Measurements from ENCODE around the gene MRRF.
"Not testable (repeated sequence)": the region's sequence is repeated elsewhere in the genome, so short reads cannot be mapped to it uniquely, and the experiment has no call there.

The MRRF gene

DNA sequence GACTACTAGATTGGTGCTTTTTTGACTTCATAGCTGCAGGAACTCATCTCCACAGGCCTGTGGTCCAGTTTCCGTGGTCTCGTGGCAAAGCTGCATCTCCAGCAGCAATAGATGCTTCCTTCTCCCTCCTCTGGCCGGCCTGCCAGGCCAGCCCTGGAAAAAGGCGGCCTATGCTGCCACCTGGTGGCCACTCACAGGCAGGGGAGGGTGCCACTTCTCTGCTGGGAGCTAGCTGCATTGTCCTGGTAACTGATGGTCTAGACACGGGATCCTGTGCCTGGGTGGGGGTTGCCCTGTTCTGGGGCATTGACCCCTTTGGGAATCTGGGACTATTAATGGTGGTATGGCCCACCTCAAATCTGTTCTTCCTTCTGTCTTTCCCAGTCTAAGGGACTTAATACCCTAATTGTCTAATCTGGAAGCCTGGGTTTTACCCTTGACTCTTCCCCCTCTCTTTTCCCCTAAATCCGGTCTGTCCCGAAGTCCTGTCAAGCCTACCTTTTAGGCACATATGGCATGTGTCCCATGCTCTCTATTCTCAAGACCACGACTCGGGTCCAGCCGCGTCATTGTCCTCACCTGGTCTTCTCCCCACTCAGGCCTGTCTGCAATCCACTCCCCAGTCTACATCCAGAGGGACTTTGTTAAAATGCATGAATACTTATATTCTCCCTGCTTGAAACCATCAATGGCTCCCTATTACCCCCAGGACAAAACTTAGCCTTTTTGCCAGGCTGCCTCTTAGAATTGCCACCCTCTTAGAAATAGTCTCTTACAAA is 86.1 kb downstream of the MRRF start:
- peak; percentile 53 to 67 for DNase-seq (ENCODE audit: low read depth in 1 of 2, low spot score in 1 of 2)

- no peak for DNase-seq (ENCODE audit: low read depth in 1 of 2, low spot score in 1 of 2)
These were observed 90.0 kb downstream of the MRRF start for GRCh38 chr9:122354536-122355199.

- DNase-seq (ENCODE audit: low read depth in 1 of 2, low spot score in 1 of 2): no peak
These were observed 90.7 kb downstream of the MRRF start for GRCh38 chr9:122355336-122355875.

DNA sequence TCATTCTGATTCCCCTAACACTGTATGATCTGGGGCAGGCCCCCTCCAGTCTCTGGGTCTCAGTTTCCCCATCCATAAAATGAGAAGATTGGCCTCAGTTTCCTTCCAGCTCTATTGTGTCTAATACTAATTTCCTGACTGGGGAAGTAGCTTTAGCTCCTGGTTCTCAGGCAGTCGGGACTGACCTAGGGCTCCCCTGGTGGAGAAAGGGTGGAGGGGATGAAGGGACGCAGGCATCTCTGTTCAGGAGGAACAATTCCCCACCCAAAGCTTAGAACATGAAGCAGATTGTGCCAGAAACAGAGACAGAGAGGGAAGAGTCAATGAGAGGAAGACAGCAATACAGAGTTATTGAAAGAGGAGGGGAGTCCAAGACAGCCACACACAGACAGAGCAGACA is 91.9 kb downstream of the MRRF start:
- no peak for DNase-seq (ENCODE audit: low read depth in 1 of 2, low spot score in 1 of 2)

DNA sequence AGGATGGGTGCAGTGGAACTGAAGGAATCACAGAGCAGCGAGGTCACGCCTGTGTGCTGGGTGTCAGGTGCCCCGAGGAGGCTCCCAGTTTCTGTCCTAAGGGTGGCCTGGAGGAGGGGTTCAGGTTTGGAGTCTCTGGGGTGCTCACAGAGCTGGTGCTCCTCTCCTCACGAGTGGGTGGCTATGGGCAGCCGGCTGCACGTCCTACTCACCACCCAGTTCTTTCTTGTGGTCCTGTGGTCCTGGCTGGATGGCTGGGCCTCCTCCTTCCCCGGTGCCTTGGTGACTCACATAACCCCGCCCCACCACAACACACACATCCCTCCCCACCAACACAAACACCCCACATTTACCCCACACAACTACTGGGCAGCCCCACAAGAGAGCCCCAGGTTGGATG is 96.2 kb downstream of the MRRF start:
- no peak for DNase-seq (ENCODE audit: low read depth in 1 of 2, low spot score in 1 of 2)

GRCh38 chr9:122363131-122363530 is 98.4 kb downstream of the MRRF start:
- not testable (repeated sequence) for DNase-seq (ENCODE audit: low read depth in 1 of 2, low spot score in 1 of 2)

DNA sequence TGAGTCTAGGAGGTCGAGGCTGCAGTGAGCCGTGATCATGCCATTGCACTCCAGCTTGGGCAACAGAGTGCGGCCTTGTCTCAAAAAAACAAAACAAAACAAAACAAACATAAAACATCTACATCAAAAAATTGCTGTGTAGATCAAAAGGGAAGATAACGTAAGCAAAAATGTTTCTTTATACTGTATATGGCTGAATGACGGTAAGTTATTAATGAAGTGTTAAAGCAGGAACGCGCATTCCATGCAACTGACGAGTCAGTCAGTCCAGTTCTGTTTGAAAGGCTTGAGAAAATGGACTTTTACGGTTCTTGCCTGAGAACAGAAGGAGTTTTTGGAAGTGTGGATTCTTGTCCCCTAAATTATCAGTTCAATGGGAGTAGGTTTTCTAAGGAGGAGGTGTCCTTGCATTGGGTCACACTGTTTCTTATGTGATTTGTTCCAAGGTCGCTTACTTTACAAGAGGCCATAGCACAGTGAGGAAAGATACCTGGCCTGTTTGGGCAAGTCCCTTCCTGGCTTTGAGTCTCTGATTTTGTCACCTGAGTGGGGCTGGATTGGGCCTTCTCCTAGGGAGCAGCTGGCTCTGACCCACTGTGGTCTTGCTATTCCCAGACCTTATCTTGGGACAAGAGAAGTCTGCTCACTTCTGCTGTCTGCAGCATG is 99.6 kb downstream of the MRRF start:
- no peak for DNase-seq (ENCODE audit: low read depth in 1 of 2, low spot score in 1 of 2)

GRCh38 chr9:122364783-122365150 is 100.1 kb downstream of the MRRF start:
- DNase-seq (ENCODE audit: low read depth in 1 of 2, low spot score in 1 of 2): no peak

DNA sequence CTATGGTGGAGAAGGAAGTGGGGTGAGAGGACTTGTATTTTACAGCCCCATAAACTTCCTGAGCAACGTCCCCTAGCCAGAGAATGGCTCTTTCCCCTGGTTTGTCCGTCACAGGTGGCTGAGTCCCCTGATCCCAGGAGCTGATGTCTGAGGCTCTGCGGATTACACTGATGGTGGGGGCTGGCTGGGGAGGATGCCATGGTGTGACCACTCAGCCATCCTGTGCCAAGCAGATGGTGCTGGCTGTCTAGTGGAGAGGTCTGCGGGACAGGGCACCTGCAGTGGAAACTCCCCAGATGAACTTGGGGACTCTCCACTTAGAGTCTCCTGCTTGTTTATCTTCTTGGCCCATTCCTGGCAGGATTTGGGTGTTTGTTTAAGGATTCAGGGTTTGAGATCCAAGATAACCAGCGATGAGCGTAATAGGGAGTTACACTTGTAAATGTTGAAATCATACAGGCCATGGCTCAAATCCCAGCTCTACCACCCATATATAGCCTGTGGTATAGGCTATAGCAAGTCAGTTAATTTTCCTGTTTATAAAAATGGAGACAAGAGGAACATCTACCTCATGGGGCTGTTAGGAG is 101.5 kb downstream of the MRRF start:
- DNase-seq (ENCODE audit: low read depth in 1 of 2, low spot score in 1 of 2): no peak

- no peak for DNase-seq (ENCODE audit: low read depth in 1 of 2, low spot score in 1 of 2)
These were observed 102.4 kb downstream of the MRRF start for GRCh38 chr9:122367065-122367464.

GRCh38 chr9:122367774-122368460 is 103.2 kb downstream of the MRRF start:
- no peak for DNase-seq (ENCODE audit: low read depth in 1 of 2, low spot score in 1 of 2)

DNA sequence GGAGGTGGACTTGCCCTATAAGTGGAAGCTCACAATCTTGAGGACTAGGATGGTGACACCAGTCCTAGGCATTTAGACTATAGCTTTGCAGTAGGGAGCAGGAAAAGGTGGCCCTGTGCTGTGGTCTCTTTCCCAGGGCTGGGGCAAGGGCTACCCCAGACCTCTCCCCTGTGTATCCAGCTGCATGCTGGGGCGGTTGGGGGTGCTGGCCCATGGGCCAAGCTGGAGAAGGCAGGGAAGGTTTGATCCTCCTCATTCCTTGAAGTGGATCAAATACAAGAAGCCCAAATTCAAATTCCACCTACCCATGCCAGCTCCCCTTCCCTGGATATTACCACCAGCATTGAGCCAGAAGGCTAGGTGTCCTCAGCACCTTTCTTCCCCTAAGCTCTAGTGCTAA is 104.0 kb downstream of the MRRF start:
- DNase-seq (ENCODE audit: low read depth in 1 of 2, low spot score in 1 of 2): no peak

DNA sequence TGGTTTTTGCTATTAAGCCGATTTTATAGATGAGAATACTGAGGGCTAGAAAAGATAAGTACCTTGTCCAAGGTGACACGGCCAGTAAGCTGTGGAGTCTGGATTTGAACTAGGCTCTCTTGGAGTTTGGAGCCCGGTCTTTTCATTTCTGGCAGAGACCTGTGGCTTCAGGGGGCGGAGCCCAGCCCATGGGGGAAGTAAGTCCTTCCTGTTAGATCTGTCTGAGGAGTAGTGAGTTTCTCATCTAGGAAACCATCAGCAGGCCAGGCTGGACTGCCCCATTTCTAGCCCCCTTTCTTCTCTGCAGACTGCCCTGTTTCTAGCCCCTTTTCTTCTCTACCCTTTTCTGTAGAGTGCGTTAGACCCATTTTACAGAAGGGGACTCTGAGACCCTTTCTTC is 105.6 kb downstream of the MRRF start:
- DNase-seq (ENCODE audit: low read depth in 1 of 2, low spot score in 1 of 2): no peak

- no peak for DNase-seq (ENCODE audit: low read depth in 1 of 2, low spot score in 1 of 2)
These were observed 106.4 kb downstream of the MRRF start, which contains the start of gene PTGS1 for GRCh38 chr9:122370869-122371755. Gene PTGS1, plus strand, starts transcription at chr9:122371024. Its CDS starts 61 bp downstream, at chr9:122371085.

DNA sequence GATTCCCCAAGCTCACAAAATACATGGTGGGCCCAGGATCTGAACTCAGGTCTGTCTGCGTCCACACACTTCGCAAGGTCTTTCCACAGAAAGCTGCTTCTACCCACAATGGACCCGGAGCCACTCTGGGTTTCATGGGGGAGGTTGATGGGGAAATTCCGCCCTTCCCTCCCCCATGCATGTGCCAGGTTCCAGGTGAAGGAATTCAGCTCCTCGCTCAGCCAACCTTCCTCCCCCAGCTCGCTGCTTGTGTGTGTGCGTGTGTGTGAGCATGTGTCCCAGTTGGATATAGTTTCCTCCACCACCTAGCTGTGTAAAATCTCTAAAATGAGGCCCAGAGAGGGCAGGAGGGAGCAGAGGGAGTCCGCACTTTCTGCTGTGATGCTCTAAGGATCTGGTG is 107.2 kb downstream of the MRRF start:
- no peak for DNase-seq (ENCODE audit: low read depth in 1 of 2, low spot score in 1 of 2)

DNA sequence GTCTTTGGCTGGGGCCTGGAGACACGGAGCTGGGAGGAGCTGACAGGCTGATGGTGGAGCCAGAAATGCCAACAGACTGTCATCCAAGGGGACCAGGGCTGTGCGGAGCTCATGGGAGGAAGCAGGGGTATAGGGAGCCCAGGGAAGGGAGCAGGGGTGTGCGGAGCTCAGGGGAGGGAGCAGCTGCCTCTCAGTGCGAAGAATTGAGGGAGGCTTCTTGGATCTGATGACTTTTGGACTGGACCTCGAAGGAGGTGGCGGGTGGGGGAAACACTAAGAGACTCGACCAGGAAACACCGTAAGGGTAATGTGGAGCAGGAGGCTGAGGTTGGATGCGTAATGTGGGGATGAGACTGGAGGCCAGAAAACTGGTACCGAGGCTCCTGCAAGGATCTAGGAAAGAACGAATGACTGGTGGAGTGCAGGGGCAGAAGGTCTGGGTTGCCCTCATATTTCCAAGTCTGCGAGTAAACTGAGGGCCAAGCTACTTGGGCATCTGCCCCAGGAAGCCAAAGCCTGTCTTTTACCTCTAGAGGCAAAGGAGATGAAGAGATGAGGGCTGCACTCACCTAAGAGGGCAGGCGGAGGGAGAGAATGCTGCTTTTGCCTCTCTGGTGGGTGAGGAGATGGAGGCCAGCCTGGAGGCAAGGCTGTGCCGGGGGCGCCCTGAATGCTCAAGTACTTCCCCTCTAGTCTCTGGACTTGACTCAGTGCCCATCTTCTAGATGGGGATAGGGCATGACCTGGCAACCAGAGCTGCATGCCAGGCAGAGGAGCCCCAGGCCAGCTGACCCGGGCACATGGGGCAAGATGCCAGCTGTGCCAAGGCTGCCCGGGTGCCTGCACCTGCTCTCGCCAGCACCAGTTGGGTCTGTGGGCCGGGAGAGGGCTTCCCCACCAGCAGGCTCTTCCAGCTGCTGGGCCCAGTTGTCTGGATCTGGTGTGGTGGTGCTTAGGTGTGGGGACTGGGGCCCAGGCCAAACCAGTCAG is 108.5 kb downstream of the MRRF start:
- DNase-seq (ENCODE audit: low read depth in 1 of 2, low spot score in 1 of 2): no peak

DNA sequence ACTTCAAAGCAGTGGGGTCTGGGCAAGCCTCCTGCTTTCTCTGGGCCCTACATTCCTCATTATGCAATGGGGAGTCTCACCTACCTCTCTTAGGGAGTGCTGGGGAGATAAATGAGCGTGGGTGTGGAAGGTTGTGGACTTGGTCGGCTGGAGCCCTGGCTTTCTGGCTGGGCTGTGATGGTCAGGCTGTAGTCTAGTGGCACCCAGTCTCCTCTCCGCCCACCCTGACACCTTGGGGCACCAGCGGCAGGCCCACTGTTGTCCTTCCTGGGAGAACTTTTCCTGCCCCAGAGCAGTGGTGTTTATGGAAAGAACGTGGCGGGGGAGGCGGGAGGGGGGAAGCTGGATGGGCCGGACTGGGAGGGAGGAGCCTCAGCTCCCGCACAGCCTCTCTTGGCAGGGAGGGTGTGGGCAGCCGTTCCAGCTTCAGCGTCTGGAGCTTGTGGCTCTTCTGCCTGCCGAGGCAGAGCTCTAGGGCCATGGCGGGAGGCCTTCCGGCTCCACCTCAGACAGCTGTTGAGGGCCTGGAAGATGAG is 110.3 kb downstream of the MRRF start:
- no peak for DNase-seq (ENCODE audit: low read depth in 1 of 2, low spot score in 1 of 2)

GRCh38 chr9:122376796-122377195 is 112.1 kb downstream of the MRRF start:
- no peak for DNase-seq (ENCODE audit: low read depth in 1 of 2, low spot score in 1 of 2)

Data from stimulated activated CD4-positive, alpha-beta T cell treated with anti-CD3 and anti-CD28 coated beads, Interleukin-15, amount 100 ng/mL, for 1 hour (primary cell).